Activated CD4-positive, alpha-beta T cell treated with anti-CD3 and anti-CD28 coated beads, Interleukin-2, amount 50 U/mL, for 24 hours (primary cell): Measurements from ENCODE around the gene HOMER1.
"Not testable (repeated sequence)": the region's sequence is repeated elsewhere in the genome, so short reads cannot be mapped to it uniquely, and the experiment has no call there.

ENCODE experiments used
- DNase-seq, 2 donors: peaks; one replicate each; pipeline ENCODE4 v3.0.0-alpha.2; 2020; ENCODE audit warnings: low read depth in 1 of 2, low spot score in 1 of 2

The HOMER1 gene

DNA sequence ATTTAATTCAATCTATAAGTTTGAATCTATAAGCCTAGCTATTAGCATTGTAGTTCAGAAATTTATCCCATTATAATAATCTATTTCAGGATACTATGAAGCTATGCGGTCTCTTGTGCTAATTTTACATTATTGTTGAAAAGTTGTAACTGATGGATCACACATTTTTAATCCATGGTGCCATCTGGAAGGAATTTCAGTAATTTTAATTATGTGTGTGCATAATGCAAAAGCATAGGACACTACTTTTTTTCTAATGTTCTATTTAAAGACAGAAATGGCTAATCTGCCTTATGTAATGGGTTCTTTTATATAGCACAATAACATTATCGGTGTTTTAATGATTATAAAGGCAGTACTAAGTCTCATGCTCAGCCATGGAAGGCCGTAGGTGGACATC lies 90.6 kb downstream of the HOMER1 start:
- DNase-seq: no peak

DNA sequence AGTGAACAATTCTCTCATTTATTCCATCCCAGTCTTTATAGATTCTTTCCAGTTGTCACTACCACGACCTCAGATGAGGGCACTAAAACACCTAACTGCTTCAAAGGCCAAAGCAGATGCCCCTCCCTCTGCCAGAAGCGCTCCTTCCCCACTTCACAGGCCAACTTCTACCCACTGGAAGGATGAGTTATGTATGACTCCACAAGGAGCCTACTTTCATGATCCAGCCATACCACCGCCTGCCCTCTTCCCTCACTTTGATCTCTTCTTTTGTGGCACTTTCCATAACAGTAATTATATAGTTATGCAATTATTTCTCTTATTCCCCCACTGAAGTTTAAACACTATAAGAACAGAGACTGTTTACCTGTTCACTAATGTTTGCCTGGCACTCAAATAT lies 93.7 kb downstream of the HOMER1 start:
- no peak for DNase-seq

DNA sequence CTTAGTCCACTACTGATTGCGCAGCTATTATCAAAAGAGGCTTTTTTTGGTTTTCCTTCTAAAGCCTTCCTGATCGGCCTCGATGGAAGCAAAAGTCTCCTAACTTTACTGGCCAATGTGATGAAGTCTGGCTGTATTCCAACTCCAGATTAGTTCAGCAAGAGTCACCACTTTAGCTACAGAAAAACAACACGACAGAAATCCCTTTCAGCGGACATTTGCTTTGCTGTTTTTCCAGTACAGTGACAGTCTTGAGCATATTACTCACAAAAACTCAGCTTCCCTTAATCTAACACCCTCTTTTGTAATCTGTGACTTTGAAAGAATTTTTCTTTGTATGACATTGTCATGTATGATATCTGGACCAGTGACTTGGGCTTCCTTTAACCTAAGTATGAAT lies 95.7 kb downstream of the HOMER1 start:
- DNase-seq: no peak

DNA sequence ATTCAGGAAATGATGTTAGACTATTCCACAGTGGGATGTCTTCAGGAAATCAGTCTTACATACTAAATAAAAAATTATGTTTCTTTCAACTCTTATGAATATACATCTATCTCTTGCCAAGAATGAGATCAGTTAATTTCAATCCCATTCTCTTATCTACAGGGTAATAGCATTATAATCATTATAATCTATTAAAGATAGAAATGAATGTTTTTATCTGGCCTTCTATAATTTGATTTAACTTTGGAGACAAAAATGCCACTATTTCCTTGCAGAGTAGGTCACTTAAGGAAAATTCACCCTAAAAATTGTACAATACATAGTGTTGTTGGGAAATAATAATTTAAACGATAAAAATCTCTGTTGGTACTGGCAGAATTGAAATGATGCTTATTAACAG lies 96.4 kb downstream of the HOMER1 start:
- no peak for DNase-seq

DNA sequence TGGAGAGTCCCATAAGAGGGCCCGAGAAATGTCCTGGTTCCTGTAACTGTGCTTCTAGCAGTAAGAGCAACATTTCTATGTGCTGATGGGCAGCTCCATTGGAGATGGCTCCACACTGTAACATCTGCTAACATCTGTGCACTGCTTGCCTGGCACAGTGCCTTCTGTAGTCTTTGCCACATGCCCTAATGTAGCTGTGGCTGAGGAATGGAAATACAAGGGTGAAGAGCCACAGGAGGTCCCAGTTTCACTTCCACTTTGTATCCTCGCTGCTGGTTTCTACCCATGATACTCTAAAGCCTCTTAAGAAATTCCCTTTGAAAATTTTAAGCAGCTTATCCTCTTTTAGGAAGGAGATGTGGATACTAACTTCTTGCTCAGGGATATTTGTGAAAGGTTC lies 97.4 kb downstream of the HOMER1 start:
- no peak for DNase-seq

DNA sequence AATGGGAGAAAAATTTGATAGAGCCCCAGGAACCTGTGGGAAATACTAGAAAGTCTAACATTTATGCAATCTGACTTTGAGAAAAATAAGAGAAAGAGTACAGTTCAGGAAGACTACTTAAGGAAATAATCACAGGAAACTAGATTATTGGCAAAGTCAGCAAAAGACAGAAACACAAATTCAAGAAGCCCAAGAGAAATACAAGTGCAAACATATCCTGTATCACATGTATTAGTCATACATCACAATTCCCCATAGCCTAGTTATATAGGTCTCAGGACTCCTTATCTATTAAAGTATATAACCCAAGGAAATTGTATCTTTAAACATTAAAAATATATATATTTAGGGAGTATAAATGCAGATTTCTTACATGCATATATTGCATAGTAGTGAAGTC lies 100.8 kb downstream of the HOMER1 start:
- no peak for DNase-seq

DNA sequence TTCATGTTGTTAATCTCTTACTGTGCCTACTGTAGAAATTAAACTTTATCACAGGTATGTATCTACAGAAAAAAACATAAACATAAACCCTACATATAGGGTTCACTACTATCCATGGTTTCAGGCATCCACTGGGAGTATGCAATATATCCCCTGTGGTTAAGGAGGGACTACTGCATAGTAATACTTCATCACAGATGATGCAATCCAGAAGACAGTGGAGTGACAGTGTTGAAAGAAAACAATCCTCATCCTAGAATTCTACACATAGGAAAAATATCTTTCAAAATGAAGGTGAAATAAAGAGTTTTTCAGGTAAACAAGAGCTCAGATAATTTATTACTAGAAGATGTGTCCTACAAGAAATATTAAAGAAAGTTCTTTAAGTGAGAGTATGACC lies 105.9 kb downstream of the HOMER1 start:
- DNase-seq: no peak

DNA sequence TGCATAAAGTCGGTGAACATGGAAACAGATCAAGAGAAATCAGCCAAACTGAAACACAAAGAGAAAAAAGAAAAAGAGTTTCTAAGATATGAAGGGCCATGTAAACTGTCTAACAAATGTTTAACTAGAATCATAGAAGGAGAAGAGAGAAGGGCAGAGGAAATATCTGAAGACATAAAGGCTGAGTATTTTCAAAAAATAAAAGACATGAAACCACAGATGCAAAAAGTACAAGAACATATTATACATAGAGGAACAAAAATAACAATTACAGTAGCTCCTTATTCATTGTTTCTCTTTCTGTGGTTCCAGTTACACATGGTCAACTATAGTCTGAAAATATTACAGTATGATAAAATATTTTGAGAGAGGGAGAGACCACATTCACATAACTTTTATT lies 106.3 kb downstream of the HOMER1 start:
- no peak for DNase-seq

DNA sequence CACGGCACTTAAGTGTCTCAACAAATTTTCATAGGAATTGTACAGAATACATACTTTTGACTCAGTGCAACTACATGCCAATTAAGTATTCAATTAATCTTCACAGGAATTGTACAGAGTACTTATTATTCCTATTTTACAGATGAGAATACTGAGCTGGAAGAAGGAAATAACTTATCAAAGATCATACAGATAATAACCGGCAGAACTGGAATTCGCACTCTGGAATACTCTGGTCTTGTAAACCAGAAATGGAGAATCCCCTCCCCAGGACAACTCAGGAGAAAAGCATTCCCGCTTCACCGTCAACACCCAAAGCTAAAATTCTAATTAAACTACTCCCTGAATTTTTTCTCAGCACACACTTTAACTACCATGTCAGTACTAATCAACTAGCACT lies 112.7 kb downstream of the HOMER1 start:
- DNase-seq: no peak

DNA sequence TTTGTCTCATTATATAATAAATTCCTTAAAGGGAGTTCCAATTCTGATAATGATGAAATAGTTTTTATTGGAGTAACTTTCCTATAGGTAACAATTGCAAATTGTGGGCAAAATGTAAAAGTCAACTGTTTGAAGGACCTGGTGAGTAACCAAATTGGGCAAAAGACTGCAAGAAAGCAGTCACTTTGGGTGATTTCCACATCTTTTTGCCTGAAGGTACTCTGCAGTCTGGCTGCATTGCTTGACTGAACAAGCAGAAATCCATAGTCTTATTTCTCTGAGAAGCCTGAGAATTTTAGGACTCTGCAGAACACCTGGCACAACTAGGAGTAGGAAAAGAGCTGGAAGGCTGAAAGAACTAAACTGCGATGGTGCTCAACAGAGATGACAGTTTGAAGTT lies 114.9 kb downstream of the HOMER1 start:
- no peak for DNase-seq

DNA sequence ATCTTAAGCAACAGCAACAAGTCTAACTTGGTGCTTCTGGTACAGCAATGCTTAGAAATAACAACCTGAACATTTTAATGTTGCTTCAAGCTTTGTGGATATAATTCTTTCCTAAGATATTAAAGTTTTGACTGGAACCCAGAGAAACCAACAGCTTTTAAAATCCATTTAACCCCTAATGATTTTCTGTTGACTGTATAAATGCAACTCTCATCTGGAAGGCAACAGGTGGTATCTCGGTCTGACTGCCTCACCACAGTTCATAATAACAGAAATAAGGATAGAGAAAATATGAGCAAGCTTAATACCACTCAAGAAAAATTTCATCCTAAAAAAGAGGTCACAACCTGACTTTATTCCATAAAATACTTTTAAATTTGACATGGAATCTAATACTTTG lies 116.9 kb downstream of the HOMER1 start:
- no peak for DNase-seq

DNA sequence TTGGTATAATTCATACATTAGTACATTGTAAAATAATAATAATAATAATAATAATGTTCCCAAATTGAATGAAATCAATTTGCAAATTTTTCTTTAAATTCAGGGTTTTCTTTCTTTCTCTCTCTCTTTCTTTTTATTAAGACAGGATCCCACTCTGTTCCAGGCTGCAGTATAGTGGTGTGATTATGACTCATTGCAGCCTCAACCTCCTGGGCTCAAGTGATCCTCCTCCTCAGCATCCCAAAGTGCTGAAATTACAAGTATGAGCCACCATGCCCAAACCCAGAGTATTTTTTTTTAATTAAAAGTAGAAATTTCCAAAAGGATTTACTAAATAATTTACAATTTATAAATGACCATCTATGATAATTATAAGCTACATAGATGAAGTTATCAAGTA lies 117.7 kb downstream of the HOMER1 start:
- DNase-seq: no peak

DNA sequence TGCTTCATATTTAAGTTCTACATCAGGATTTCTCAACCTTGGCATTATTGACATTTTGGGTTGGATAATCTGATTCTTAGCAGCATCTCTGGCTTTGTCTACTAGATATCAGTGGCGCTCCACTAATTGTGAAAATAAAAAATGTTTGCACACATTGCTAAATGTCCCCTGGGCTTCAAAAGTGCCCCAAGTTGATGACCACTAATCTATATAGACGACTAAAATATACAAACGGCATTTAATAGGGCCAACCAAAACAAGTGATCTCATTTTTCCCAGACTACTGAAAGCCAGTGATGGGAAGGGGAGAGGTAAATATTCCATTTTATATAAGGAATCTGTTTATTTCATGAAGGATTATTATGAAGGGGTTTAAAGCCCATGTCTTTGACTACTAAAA lies 118.6 kb downstream of the HOMER1 start:
- DNase-seq: no peak

DNA sequence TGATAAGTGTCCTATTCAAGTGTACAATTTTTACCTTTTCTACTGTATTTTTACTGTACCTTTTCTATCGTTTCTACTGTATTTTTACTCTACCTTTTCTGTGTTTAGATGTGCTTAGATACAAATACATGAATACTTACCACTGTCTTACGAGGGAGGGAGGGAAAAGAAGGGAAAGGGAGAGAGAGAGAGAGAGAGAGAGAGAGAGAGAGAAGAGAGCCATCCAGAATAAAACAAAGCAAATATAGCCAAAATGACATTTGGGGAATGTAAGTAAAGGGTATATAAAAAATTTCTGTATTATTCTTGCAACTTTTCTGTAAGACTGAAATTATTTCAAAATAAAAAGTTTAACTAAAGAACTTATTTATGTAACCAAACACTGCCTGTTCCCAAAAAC lies 121.2 kb downstream of the HOMER1 start:
- no peak for DNase-seq

DNA sequence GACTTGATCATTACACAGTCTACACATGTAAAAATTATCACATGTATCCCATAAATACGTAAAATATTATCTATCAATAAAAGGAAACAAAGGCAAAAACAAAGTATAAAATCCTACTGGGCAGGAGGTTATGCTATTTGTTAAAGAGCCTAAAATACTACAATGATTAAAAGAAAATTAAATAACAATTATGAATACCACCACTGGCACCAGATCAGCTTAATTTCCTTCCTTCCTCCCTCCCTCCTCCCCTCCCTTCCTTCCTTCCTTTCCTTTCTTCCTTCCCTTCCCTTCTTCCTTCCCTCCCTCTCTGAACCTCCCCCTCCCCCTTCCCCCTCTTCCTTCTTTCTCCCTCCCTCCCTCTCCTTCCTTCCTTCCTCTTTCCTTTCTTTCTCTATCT lies 127.3 kb downstream of the HOMER1 start:
- DNase-seq: no peak

DNA sequence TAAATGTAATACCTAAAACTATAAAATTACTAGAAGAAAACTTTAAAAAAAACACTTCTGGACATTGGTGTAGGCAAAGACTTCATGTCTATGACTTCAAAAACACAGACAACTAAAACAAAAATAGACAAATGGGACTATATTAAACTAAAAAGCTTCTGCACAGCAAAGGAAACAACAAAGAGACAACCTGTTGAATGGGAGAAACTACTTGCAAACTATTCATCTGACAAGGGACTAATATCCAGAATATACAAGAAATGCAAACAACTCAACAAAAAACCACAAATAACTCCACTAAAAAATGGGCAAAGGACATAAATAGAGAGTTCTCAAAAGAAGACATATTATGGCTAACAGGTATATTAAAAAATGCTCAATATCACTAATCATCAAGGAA lies 128.8 kb downstream of the HOMER1 start:
- not testable (repeated sequence) for DNase-seq

DNA sequence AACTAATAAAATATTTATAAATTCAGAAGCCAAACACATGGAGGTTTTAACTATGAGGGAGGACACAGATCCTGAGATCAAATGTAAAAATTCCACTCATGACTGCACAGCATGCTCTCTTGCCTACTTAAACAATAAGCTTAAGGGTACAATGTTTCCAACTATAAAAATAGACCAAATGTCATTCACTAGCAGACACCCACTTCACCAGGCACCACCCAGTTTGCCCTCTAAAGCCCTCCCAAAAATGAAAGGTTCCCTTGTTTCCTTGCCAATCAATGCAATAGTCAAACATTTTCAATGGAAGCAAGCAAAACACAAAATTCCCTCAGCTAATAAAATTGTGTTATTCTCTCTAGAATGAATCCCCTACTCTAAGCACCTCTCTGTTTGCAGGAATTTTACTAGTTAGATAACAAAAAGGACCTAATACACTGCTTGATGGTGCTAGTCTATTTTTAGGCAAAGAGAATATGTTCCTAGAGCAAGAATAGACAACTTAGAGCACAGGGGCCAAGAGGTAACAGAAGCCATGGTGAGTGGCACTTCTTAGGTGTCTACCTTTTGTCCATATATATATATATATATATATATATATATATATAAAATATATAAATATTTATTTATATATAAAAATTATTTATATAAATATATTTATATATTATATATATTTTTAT lies 135.3 kb downstream of the HOMER1 start:
- DNase-seq: no peak

DNA sequence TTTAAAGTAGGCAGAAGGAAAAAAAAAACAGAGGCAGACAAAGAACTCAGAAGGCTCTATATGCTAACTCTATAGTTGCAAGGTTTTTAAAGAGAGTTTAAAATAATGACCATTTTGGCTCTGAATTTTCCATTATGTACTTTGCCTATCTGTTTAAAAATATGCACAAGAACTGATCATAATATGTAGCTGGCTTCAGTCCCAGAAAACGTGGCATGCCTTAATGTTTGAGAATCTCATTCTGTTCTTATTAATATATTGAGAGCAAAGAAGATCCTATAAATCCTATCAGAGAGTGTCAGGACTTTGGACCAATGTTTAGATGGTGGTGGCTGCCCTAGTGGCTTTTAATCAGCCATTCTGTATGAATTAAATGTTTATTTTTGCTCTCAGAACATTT lies 156.5 kb downstream of the HOMER1 start:
- no peak for DNase-seq

DNA sequence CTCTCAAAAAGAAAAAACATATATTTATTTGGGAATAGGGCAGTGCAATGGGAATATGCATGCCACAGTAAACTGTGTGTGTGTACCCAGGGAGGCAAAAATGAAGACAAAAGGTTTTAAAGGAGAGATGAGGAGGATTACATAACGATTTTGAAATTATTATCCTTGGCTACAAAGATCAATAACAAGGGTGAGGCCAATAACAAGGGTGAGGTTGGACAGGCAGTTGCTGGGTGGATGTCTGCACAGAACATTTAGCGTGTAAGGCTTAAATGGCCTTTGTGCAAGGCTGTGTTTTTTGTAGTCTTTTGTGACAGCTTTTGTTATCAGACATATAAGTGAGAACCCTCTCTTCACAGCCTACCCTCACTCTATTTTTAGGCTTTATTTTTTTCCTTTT lies 164.1 kb downstream of the HOMER1 start:
- DNase-seq: no peak

DNA sequence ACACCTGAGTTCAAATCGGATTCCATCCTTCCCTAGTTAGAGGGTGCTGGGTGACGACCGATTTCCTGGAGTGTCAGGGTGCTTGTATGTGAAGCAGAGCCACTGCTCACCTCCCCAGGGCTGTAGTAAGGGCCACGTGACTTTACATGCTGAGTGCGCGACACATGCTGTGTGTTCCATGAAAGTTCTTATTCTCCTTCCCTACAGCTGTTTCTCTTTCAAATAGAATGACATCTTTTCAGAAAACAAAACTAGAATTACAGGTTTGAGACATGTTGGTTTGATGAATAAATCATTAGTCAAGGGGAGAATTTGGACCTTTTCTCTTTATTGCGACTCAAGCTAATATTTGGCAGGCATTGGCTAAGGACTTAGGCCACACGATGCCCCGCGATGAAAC lies 164.9 kb downstream of the HOMER1 start:
- no peak for DNase-seq

DNA sequence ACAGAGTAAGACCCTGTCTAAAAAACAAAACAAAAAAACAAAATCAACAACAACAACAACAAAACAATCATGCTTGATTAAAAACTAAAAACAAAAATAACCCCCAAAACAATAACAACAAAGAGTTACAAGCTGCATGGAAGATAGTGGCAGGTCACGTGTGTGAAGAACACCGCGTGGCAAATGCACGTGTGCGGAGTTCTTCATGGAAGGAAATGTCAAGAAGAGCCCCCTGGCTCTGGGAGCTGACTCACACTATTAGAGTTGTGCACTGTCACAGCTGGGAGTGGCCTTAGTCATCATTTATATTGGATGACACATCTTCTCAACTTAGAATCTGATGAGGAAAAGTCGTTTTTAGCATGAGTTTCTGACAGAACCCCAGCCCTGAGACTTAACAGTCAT lies 167.5 kb downstream of the HOMER1 start:
- DNase-seq: no peak

DNA sequence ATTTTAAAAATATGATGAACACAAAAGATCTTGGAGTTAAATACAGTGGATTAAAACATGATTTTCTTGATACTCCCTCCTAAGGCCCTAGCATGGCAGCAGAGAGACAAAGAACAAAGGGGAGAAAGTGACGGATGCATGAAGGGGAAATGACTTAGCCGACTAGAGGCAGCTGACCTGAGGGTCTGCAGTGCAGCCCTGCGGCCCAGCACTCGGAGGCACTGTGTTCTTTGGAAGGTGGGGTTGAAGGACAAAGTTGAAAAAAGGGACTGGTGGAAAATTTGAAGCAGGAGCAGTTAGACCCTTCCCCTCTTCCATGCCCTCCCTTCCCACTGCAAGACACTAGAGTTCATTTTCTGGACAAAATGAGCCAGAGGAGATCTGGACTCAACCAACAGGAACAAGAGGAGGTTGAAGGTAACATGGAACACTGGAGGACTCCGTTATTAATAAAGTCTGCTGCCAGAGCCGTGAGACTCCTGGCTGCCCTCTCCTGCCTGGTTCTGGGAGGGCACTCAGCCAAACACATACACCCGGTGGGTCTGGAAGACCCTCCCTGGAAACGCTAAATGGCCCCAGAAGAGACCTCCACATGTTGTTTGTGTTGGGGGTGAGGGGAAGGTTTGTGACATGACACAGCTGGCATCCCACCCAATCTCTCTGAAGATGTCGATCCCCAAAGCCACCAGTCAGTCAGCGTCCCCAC lies 179.9 kb downstream of the HOMER1 start:
- no peak for DNase-seq

DNA sequence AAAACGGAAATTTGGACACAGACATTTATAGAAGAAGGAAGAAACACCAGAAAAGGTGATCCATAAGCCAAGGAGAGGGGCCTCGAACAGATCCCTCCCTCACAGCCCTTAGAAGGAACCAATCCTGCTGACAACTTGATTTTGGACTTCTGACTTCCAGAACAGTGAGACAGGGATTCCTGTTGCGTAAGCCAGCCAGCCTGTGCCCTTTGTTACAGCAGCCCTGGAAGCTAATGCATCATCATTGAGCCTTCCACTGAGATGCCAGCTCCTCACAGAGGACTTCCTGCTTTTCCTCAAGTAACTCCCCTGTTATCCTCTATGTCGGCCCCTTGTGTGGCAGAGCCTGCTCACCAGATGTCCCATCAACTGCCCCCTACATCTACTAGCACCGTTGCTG lies 183.9 kb downstream of the HOMER1 start:
- DNase-seq: no peak
